OCI-LY1 (cell line): ENCODE measurements around the gene UMAD1.

Experiments used
- EZH2 ChIP-seq: fragments of 200-600 bp; sonication (generic), shearing (Covaris generic); IDR thresholded peaks from 2 replicates; pipeline ENCODE4 v1.8.0; 2017; ENCODE audit warnings: borderline replicate concordance, mixed run types, mild to moderate bottlenecking, antibody characterized with exemption, low read length, moderate library complexity, mixed read lengths
- TF ChIP-seq, protein P1 (sequence below): fragments of 200-600 bp; sonication (generic), shearing (Covaris generic); IDR thresholded peaks from 2 replicates; pipeline ENCODE4 v1.5.1; 2017; ENCODE audit warnings: mild to moderate bottlenecking, antibody characterized with exemption, low read length, moderate library complexity, mixed read lengths

GRCh38 chr7:7746458-7746857, 105.9 kb downstream of the UMAD1 start:
- TF ChIP-seq, protein P1, sequence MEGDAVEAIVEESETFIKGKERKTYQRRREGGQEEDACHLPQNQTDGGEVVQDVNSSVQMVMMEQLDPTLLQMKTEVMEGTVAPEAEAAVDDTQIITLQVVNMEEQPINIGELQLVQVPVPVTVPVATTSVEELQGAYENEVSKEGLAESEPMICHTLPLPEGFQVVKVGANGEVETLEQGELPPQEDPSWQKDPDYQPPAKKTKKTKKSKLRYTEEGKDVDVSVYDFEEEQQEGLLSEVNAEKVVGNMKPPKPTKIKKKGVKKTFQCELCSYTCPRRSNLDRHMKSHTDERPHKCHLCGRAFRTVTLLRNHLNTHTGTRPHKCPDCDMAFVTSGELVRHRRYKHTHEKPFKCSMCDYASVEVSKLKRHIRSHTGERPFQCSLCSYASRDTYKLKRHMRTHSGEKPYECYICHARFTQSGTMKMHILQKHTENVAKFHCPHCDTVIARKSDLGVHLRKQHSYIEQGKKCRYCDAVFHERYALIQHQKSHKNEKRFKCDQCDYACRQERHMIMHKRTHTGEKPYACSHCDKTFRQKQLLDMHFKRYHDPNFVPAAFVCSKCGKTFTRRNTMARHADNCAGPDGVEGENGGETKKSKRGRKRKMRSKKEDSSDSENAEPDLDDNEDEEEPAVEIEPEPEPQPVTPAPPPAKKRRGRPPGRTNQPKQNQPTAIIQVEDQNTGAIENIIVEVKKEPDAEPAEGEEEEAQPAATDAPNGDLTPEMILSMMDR: no peak
- TF ChIP-seq EZH2: no peak
